ENCODE measurements around the gene MIOX.

MIOX gene

DNA sequence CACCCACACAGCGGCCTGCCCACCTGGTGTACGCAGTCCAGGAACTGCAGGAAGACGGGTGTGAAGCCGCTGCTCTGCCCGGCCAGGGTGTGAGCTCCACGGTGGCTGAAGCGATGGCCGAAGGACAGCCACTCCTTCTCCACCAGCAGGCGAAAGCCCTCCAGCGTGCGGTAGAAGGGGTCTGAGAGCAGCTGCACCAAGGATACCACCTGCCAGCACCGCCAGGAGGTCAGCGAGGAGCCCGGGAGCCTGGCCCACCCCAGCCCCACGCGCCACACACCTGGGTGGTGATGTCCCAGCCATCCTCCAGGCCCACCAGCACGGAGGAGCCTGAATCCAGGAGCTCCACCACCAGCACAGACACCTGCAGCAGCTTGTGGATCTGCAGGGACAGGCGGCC lies 31.5 kb upstream of the MIOX start:
- no peak for DNase-seq

DNA sequence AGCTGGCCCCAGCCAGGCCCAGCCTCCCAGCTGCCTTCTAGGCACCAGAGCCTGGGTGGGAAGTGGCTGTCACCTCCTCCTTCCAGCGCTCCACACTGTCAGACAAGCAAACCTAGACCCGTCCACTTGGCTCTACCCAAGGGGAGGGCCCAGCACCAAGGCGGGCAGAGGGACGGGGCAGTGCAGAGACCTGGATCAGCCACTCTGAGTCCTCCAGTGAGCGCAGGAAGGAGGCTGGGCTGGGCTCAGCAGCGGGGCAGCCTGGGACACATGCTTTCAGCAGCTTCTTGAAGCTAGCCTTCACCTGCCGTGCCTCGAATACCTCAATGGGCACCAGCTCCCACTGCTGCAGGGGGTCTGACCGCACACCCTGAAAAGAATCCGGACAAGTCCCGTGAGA lies 30.6 kb upstream of the MIOX start:
- no peak for DNase-seq

DNA sequence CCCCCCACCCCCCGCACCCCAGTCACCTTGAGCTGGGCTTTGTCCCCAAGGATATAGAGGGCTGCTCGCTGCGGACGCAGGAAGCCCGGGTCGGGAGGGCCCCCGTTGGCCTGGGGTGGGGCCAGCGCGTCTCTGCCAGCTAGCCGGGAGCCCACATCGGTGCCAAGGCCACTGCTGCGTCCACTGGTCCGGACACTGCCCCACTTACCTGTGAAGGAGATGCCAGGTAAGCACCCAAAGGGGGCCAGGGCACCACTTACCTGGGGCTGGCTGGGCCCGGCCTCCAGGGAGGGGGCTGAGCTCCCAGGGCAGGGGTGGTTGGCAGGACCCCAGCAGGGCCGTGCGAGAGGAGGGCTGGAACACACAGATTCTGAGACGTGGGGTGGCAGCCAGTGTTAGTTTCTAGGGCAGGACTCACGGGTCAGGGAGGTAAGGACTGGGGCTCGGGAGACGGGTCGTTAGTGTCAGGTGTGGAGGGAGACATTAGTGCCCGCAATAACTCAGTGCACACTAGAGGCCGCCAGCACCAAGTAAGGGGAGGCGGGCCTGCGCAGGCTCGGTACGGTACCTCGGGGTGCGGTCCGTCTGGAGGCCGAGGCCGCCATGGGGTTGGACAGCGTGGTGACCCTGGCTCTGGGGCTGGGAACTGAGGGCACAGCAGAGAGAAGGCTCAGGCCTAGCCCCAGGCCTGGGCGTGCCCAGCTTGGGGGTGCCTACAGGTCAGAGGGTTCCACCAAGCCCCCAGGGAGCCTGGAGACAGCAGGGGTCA lies 30.0 kb upstream of the MIOX start:
- DNase-seq = no peak

DNA sequence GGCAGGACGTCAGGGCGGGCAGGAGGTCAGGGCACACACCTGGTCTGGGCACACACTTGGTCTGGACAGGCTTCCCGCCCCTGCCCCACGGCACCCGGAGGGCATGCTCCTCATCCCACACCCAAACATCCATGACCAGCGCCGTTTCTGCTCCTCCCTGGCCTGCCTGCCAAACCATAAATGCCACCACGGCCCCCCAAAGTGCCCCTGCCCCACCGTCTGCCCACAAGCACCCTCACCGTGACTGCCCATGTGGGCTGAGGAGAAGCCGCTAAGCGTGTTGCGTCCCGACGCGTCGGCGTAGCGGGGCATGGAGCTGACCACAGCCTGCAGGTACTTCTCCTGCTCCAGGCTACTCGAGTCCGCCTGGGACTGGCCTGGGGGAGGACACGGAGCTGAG lies 27.6 kb upstream of the MIOX start:
- no peak for DNase-seq

DNA sequence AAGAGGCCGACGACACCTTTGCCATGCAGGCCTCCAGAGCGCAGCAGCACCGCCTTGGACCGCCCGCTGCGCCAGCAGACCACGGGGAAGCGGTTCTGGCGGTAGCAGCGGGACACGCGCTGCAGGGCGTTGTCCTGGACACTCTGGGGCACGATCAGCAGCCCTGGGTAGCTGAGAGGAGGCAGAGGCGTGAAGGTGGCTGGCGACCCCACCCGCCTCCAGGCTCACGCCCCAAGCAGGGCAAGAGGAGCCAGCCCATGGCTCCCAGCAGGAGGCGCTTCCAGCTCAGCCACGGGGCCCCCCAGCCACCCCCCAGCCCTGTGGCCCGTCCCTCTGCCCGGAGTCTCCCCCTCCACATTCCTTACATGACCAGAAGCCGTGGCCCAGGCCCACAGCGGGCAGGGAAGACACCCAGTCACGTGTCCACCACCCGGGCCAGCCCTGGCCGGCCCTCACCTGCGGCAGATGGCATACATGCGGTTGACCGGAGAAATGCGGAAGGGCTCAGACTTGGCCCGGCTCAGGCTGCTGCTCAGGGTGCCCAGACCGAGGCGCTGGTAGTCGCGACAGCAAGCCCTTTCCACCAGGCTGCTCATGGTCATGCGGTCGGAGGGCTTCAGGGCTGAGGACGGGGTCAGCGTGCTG lies 27.0 kb upstream of the MIOX start:
- no peak for DNase-seq

DNA sequence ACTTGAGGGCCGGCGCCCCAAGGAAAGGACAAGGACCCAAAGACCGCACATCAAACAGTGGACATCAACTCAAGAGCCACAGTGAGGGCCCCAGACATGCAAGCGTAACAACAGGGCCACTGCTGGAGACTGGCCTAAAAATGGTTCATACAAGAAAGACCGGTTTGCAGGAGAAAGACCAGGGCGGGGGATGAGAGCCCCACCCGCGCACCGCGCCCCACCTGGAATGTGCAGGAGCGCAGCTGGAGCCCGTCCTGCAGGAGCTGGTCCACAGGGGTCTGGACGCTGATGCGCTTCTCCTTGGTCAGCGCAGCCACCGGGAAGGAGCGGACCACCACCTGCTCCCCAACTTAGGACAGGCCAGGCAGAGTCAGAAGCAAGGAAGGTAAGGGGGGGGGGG lies 25.7 kb upstream of the MIOX start:
- DNase-seq = no peak

DNA sequence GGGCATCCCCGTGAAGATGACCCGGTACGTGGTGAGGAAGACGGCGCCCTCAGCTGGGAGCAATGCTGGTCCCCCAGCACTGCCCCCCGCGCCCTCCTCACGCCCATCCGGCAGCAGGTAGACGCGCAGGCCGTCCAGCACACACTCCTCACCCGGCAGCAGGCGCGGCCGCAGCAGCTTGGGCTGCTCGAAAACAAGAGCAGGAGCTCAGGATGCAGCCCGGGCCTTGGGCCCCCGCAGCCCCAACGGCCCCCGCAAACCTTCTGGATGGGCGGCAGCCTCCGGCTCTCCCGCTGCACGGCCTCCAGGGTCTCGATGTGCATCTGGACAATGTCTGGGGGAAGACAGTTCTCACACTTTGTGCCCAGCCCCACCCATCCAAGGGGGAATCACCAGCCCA lies 25.1 kb upstream of the MIOX start:
- no peak for DNase-seq

DNA sequence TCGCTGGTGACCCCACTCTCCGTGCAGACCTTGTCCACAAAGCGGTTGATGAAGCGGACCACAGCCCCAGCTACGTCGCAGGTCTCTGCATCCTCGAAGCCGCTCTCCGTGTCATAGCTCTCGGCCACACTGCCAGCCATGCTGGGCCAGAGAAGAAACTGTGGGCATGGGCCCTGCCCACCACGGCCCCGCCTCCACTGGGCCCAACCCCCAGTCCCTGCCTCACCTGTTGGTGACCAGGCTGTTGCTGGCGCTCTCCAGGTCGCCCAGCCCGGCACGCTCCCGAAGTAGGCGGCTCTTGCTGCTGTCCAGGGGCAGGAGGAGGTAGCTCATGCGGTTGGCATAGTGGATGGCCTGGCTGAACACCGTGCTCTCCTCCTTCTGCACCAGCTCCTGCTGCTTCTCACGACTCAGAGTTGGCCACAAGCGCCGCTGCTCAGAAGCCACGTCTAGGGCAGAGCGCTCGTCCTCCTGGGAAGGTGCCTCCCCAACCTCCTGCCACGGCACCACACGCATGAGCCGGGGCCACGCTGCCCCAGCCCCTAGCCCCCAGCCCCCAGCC lies 24.6 kb upstream of the MIOX start:
- DNase-seq = no peak

DNA sequence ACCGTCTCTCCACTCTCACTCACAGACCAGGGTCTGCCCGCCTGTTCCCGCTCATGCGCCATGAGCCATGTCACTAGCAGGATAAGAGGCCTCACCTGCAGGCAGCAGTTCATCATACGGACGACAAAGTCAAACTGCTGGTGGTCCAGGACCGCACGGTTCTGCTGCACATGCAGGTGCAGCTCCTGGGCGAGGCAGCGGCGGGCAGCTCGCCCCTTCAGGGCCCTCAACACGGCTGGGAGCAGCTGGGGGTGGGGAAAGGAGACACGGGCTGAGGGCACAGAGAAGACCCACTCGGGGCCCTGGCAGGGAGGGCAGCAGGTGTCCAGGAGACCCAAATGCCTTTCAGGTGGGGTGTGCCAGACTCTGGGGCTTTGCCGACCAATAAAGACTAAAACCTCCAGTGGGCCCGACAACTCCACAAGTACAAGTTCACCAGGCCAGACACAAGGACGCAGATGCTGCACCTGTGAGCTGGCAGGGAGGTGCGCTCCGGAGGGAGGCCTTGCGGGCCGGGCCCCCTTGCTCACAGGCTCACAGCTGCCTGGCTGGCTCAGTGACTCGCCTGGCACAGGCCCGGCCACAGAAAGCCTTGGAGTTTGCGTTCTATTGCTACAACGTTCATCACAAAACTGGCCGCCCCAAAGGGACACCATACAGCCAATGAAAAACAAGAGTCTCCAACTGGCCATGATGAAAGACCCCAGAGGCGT lies 23.3 kb upstream of the MIOX start:
- DNase-seq = no peak

DNA sequence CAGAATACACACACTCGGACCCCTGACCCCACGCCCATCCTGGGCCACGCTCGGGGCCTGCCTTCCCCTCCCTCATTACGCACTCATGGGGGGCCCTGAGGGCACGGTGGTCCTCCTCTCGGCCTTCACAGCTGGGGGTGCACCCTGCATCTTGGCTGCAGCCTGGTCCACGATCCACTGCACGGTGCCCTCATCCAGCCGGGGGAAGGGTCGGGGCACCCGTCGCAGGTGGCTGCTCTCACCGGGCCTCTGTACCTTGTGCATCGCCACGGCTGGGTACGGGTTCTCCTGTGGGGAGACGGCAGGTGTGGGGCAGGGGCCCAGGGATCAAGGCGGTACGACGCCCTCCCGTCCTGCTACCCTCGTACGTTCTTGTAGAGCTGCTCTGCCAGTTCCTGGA lies 22.2 kb upstream of the MIOX start:
- DNase-seq = no peak

DNA sequence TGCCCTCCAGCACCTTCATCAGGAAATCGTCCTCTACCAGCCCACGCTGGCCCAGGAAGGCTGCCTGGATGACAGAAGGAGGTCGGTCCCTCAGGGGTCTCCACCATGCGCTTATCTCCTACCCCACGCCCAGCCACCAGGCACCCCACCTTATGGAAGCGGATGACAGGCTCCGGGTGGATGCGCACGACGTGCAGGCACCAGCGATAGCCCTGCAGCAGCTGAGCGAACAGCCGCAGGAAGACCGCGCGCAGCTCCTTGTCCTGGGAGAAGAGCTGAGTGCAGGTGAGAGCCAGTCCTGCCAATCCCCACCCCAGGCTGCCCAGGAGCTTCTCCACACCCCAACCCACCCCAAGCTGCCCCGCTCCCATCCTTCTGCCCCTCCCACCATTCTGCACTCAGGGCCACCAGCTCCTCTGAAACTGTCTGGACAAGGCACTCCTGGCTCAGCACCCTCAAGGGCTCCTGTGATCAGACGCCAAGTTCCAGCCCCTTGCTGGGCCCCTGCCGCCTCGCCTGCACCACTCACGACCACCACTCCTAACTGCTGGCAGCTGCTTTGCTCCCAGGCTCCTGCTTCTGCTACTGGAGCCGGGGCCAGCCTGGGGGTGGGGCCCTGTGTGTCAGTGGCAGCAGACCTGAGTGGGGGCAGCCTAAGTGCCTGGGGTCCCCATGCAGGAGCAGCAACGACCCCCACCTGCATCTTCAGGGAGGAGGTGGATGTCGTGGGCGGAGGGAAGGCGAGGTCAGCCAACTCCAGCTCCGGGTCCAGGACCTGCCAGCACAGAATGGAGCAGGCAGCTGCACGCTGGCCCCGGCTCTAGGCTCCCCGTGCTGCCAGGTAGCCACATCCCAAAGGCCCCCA lies 21.4 kb upstream of the MIOX start:
- DNase-seq = no peak

DNA sequence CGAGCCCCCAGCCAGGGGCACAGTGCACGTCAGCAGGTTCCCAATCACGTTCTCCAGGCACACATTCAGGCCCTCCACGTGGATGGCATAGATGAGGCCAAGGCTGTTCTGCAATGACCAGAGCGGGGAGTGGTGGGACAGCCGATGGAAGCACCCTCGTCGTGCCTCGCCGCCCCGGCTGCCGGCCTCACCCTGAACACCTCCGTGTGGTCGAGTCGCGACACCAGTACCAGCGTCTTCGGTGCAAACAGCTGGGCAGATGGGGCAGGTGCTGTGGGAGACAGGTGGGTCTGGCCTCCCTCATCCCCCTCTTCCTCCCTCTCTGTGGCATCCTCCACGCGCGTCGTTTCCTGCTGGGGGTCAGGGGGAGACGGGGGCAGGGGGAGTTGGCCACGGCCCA lies 19.3 kb upstream of the MIOX start:
- DNase-seq = no peak

DNA sequence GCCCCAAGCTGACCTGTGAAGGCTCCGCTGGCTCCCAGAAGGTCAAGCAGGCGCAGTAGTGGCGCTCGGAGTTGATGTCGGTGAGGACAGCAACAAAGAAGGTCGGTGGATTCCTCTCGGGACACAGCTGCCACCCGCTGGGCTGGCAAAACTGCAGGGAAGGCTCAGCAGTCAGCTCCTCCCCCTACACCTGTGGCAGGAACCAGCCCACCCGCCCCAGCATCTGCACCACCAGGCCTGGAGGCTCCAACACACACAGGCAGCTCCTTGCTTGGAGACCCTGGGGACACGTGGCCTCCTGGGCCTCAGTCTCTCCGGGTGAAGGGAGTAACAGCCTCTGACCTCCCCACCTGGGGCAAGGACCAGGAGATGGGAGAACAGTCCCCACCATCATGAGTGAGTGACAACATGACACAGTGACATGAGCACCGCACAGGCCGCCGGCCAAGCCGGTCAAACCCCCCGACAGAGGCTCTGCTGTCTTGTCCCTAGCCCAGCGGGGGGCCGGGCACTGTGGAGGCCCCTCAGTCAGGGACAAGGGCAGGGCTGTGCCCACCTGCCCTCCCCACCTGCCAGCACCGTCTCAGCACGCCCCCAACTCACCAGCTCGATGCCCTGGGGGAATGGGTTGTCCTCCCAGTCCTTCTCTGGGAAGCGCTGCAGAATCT lies 18.8 kb upstream of the MIOX start:
- DNase-seq = no peak

DNA sequence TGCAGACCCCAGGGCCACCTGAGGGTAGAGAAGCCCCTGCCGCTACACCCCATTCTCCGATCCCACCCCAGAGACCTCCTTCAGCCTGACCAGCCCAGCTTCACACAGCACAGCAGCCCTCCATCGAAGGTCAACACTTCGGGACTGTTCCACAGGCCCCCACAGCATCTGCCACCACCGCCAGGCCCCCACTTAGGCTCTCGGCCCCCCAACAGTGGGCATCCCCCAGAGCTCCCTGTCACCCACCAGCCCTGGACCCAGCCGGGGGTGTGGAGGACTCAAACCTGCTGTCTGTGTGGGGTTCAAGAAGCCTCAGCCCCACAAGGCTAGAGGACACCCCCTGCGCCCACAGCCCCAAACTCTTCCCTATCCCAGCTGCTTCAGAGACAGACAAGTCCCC lies 18.0 kb upstream of the MIOX start:
- DNase-seq = no peak

DNA sequence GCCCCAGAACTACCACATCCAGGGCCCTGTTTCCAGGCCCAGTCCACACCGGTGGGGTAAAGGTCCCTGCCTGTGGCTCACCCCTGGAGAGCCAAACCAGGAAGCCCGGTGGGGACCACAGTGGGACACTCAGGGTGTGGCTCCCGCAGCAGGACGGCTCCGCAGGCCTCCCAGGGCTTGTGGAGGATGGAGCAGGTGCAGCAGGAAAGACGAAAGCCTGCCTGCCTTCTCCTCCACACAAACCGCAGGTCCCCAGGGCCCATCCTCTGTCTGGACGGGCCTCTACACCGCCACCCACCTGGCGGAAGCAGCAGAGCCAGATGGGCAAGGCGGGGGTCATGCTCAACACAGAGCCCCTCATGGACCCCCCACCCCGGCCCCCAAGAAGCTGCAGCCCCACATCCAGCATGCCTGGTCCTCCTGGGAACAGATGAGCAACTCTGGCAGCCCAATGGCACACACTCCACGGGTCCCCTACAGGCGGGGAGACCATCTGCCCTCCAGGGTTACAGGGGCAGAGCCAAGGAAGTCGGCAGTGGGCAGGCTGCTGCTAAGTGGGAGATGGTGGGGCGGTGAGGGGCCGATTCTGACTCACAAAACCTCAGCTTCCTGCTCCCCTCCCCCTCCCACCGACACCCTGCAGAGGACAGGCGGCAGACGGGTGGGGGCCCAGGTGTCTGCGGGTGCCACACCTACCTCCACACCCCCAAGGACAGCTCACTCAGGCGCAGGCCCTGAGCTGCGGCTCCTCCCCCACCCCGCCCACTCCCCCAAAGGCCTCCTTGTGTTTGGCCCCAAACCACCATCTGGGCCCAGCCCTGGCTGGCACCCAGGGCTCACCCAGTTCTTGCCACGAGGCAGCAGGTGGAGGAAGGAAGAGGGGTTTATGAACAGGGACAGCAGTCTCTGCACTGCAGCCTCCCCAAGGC lies 17.0 kb upstream of the MIOX start:
- DNase-seq = peak in 2 of 3 donors; percentile 26 to 38

DNA sequence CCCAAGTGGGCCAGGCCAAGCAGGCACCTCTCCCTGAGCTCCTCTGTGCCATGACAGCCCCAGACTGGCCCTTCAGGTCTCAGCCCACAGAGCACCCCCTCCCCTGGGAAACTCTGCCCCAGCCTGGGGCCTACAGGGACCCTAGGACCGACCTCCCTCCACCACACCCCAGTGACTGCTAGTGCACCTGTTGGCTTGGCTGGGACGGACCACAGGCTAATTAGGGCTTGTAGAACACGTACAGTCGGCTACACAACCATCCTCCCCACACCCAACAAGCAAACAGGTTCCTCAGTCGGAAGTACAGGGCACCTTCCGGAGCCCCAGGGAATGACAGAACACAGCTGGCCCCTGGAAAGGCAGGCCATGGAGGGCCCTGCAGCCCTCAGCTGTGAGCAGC lies 16.2 kb upstream of the MIOX start:
- DNase-seq = no peak

DNA sequence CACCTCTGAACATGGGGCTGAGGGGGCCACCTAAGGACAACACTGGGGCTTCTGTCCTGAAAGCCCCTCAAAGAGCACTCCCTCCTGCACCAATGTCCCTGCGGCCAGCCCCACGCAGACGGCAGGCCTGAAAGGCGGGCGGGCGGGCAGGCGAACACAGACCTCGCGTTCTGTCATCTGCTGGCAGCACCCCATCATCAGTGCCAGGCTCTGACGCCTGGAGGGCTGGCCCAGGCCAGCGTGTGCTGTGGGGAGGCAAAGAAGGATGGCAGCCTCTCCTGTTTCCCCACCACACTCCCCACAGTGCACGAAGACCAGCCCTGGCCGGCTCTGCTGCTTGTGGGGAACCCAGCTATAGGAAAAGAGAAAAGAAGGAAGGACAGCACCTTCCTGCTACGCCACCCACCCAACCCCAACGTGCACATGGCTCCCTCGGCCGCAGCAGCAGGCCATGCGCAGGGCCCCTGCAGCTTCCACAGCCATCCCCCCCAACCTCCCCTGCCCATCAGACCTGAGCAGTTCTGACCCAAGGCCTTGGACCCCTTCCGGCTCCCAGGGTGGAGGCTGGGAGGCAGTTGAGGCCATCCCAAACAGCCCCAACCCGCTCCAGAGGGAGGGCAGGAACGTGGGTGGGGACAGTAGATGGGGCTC lies 15.3 kb upstream of the MIOX start:
- no peak for DNase-seq

DNA sequence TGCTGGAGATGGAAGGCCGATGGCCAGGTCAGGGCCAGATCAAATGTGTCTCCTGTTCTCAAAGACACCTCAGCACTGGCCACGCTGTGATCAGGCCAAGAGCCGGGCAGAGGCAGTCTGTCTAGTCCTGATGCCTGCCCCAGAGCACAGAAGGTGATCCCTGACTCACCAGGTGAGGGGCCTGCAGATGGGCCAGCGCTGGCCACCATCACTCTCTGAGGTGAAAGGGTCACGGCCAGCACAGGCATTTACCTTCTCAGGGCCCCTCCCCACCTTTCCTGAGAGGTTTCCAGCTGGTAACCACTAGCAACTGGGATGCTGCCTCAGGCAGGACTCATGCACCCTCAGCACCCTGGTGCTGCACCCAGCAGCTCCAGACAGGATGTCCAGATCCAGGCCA lies 14.7 kb upstream of the MIOX start:
- no peak for DNase-seq

DNA sequence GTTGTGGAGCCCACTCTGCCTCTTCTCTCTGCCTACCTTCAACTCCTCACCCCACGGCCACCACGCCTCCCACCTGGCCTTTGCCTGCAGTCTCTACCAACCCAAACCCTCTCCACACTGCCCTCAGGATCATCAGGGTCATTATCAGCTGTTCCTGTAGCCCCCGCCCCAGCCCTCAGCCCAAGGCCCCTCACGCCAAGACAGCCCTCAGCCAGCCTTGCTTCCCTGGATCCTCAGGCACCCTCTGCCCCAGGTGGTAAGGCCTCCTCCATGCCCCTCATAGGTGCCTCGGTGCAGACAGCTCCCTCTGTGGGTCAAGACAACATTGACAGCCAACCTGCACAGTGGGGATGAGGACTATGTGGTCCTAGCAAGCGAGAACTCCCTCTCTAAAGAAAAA lies 13.6 kb upstream of the MIOX start:
- no peak for DNase-seq

DNA sequence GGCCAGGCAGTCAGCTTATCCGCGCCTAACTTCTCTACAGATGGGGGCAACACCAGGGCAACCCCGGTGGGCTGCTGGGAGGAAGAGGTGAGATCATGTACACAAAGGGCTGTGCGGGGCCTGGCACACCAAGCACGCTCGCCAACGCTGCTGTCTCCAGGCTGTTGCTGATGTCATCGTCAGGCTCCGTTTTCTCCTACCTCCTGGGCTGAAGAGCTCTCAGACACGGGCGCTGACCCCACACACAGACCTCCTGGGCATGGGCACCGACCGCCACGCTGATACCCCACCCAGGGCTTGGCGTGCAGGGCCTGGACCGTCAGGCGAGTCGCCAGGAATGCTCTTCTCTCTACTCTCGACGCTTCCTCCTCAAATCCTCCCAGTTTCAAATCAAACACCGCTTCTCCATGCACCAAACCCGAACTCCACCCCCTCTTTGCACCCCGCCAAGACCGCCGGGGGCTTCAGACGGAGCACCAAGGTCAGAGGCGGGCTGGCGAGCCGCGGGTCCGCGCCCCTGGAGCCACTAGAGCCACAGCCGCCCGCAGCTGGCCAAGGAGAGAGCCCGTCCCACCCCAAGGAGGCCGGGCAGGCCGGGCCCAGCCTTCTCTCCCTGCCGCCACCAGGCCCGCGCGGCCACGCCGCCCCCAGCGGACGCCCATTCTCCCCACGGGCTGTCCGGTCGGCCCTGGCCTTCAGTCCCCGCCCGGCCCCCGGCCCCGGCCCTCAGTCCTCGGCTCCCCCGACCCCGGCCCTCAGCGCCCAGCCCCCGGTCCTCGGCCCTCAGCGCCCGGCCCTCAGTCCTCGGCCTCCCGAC lies 12.6 kb upstream of the MIOX start:
- peak; percentile 53 to 77 (median 62) for DNase-seq
